ENCODE measurements around the gene VPS8.

Gene VPS8

GRCh38 chr3:184868477-184868876 lies 56.5 kb downstream of the VPS8 start:
- no peak for TF ChIP-seq NFIC (IDR thresholded peaks at IDR 0.05)
- no peak for TF ChIP-seq CREB1 (IDR thresholded peaks at IDR 0.05; ENCODE audit: low read depth)
- no peak for TF ChIP-seq RAD21 (IDR thresholded peaks at IDR 0.05; ENCODE audit: low read depth)
- TF ChIP-seq MAX (IDR thresholded peaks at IDR 0.05) = no peak
- TF ChIP-seq FOXM1 (IDR thresholded peaks at IDR 0.05; ENCODE audit: borderline replicate concordance, low read depth) = no peak
- no peak for TF ChIP-seq YY1 (IDR thresholded peaks at IDR 0.05; ENCODE audit: low read depth)
- no peak for TF ChIP-seq CEBPB (IDR thresholded peaks at IDR 0.05)
- TF ChIP-seq REST (IDR thresholded peaks at IDR 0.05; ENCODE audit: low read depth) = no peak
- no peak for TF ChIP-seq EP300 (IDR thresholded peaks at IDR 0.05; ENCODE audit: borderline replicate concordance)
- no peak for TF ChIP-seq TCF12 (IDR thresholded peaks at IDR 0.05; ENCODE audit: low read depth)
- no peak for TF ChIP-seq EGR1 (IDR thresholded peaks at IDR 0.05)
- no peak for TF ChIP-seq TEAD4 (IDR thresholded peaks at IDR 0.05)
- no peak for TF ChIP-seq ZBTB7A (IDR thresholded peaks at IDR 0.05; ENCODE audit: low read depth)
- no peak for TF ChIP-seq USF1 (IDR thresholded peaks at IDR 0.05)
- no peak for TF ChIP-seq TAF1 (IDR thresholded peaks at IDR 0.05; ENCODE audit: low read depth)

- no peak for TF ChIP-seq USF1 (IDR thresholded peaks at IDR 0.05)
- no peak for TF ChIP-seq EP300 (IDR thresholded peaks at IDR 0.05; ENCODE audit: borderline replicate concordance)
- no peak for TF ChIP-seq EGR1 (IDR thresholded peaks at IDR 0.05)
- TF ChIP-seq REST (IDR thresholded peaks at IDR 0.05; ENCODE audit: low read depth) = no peak
- TF ChIP-seq TAF1 (IDR thresholded peaks at IDR 0.05; ENCODE audit: low read depth) = no peak
- TF ChIP-seq CEBPB (IDR thresholded peaks at IDR 0.05) = no peak
- no peak for TF ChIP-seq YY1 (IDR thresholded peaks at IDR 0.05; ENCODE audit: low read depth)
- TF ChIP-seq TEAD4 (IDR thresholded peaks at IDR 0.05) = no peak
- no peak for TF ChIP-seq FOXM1 (IDR thresholded peaks at IDR 0.05; ENCODE audit: borderline replicate concordance, low read depth)
Measured at GRCh38 chr3:184872200-184872599, 60.2 kb downstream of the VPS8 start.

GRCh38 chr3:184873141-184873540 lies 61.2 kb downstream of the VPS8 start:
- TF ChIP-seq USF1 (IDR thresholded peaks at IDR 0.05) (no peak), YY1 (IDR thresholded peaks at IDR 0.05; ENCODE audit: low read depth) (no peak), RAD21 (IDR thresholded peaks at IDR 0.05; ENCODE audit: low read depth) (no peak), CREB1 (IDR thresholded peaks at IDR 0.05; ENCODE audit: low read depth) (no peak), FOXM1 (IDR thresholded peaks at IDR 0.05; ENCODE audit: borderline replicate concordance, low read depth) (no peak), MAX (IDR thresholded peaks at IDR 0.05) (no peak), ZBTB7A (IDR thresholded peaks at IDR 0.05; ENCODE audit: low read depth) (no peak), CEBPB (IDR thresholded peaks at IDR 0.05) (no peak), REST (IDR thresholded peaks at IDR 0.05; ENCODE audit: low read depth) (no peak), TEAD4 (IDR thresholded peaks at IDR 0.05) (no peak), TCF12 (IDR thresholded peaks at IDR 0.05; ENCODE audit: low read depth) (no peak), EP300 (IDR thresholded peaks at IDR 0.05; ENCODE audit: borderline replicate concordance) (no peak), TAF1 (IDR thresholded peaks at IDR 0.05; ENCODE audit: low read depth) (no peak), EGR1 (IDR thresholded peaks at IDR 0.05) (no peak), NFIC (IDR thresholded peaks at IDR 0.05) (no peak)
